Muscle layer of colon (tissue), 2 donors: Measurements from ENCODE around the gene SMYD1.

ENCODE experiments used
- H3K27ac ChIP-seq: one replicate; pipeline ENCODE4 v1.7.0; 2013; ENCODE audit warnings: low read depth, mild to moderate bottlenecking, low read length, moderate library complexity
- H3K27me3 ChIP-seq, 2 donors: one replicate each; pipeline ENCODE4 v1.7.0; 2013; ENCODE audit warnings: low read length in 2 of 2, mild to moderate bottlenecking in 2 of 2; ENCODE audit not compliant: insufficient read depth in 2 of 2, control insufficient read depth in 1 of 2
- H3K36me3 ChIP-seq: one replicate; pipeline ENCODE4 v1.7.0; 2013; ENCODE audit warnings: mild to moderate bottlenecking, low read length; ENCODE audit not compliant: insufficient read depth
- H3K4me1 ChIP-seq: one replicate; pipeline ENCODE4 v1.7.0; 2013; ENCODE audit warnings: mild to moderate bottlenecking, low read length; ENCODE audit not compliant: insufficient read depth
- H3K4me3 ChIP-seq, 2 donors: one replicate each; pipeline ENCODE4 v1.7.0; 2013; ENCODE audit warnings: low read length in 2 of 2, low read depth in 1 of 2, mild to moderate bottlenecking in 1 of 2, moderate library complexity in 1 of 2
- H3K9ac ChIP-seq: one replicate; pipeline ENCODE4 v1.7.0; 2013; ENCODE audit warnings: low read length
- H3K9me3 ChIP-seq: one replicate; pipeline ENCODE4 v1.7.0; 2013; ENCODE audit warnings: mild to moderate bottlenecking, low read length
- donor health status: abdominal sarcoma.
- donor health status: Adenocarcinoma of cecum.

The SMYD1 gene

DNA sequence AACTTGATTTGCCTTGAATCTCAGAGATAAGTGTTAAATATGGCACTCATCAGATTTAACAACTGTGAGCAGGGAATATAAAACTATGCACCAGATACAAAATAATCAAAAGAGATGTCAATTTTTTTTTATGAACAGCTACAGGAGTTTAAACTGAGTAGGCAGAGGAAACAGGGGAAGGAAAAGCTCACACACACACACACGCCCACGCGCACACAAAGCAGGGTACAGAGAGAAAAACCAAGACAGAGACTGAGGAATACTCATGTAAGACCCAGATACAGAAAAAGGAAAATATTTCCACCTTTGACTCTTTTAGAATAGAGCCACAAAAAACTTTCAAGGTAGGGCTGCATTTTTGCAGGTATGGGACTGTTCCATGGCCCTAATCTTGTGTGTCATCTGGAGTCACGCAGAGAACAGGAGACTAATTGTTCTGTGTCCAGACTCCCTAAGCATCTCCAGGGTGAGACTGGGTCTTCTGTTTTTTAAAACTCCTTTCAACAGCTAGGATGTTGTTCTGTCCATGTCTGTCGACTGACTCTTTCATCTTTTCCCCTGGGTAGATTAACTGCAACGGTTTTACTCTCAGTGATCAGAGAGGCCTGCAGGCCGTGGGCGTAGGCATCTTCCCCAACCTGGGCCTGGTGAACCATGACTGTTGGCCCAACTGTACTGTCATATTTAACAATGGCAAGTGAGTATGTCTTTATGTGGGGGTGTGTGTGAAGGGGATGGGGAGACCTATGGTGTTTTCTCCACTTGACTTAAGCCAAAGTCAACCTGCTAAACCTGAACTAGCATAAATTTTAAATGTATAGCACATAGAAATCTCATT is 23.0 kb downstream of the SMYD1 start:
- Histone ChIP-seq H3K36me3 (no peaks in the 10 kb centered on the region), H3K9me3 (no peaks in the 10 kb centered on the region), H3K9ac (no peak overlapping the region), H3K27ac (no peak overlapping the region), H3K4me3 (no peak overlapping the region), H3K4me1 (no peaks in the 10 kb centered on the region), H3K27me3 (no peaks in the 10 kb centered on the region)

GRCh38 chr2:88091943-88092342 is 24.3 kb downstream of the SMYD1 start:
- no peaks in the 10 kb centered on the region for H3K36me3 ChIP-seq
- no peak overlapping the region for H3K9ac ChIP-seq
- H3K27ac ChIP-seq, result no peak overlapping the region
- no peaks in the 10 kb centered on the region for H3K27me3 ChIP-seq
- H3K9me3 ChIP-seq, result no peaks in the 10 kb centered on the region
- H3K4me3 ChIP-seq, result no peak overlapping the region
- no peaks in the 10 kb centered on the region for H3K4me1 ChIP-seq

DNA sequence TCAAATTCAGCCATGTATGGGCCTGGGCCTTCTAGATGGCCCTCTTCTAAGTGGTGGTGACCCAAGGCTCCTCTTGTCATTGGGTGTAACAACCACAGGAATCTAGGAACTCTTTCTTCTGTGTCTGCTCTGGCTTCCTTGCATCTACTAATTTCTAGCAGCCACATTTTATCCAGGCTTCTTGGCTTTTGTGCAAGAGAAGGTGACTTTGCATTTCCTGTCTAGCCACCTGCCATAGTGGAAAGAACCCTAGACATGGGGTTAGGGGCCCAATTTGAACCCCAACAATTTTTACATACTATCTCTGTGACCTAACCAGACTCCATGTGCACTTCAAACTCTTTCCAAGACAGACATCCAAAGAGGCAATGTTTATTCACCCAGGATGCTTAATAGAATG is 25.1 kb downstream of the SMYD1 start:
- no peaks in the 10 kb centered on the region for H3K36me3 ChIP-seq
- no peak overlapping the region for H3K9ac ChIP-seq
- H3K4me3 ChIP-seq, result no peak overlapping the region
- no peaks in the 10 kb centered on the region for H3K9me3 ChIP-seq
- no peaks in the 10 kb centered on the region for H3K27me3 ChIP-seq
- no peak overlapping the region for H3K27ac ChIP-seq
- H3K4me1 ChIP-seq, result no peaks in the 10 kb centered on the region

- Histone ChIP-seq H3K4me1 (no peaks in the 10 kb centered on the region), H3K27ac (no peak overlapping the region), H3K4me3 (no peak overlapping the region), H3K27me3 (no peaks in the 10 kb centered on the region), H3K36me3 (no peaks in the 10 kb centered on the region), H3K9me3 (no peaks in the 10 kb centered on the region), H3K9ac (no peak overlapping the region)
These were observed 27.4 kb downstream of the SMYD1 start for GRCh38 chr2:88095022-88095421.

DNA sequence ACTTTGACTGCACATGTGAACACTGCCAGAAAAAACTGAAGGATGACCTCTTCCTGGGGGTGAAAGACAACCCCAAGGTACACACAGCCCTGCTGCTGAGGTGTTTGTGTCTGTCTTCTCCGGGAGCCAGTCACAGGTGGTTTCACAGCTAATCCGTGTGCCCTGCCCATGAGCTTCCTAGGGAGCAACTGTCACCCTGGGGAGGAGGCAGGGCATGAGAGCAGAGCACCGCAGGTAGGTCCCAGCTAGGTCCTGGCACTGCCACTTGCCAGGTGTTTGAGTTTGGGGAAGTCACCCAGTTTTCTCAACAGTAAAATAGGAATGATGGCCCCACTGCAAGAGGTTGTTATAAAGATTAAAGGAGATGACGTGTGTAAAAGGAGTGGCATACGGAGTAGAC is 29.1 kb downstream of the SMYD1 start:
- no peak overlapping the region for H3K9ac ChIP-seq
- no peak overlapping the region for H3K27ac ChIP-seq
- no peaks in the 10 kb centered on the region for H3K9me3 ChIP-seq
- no peaks in the 10 kb centered on the region for H3K4me1 ChIP-seq
- no peak overlapping the region for H3K4me3 ChIP-seq
- H3K27me3 ChIP-seq, result no peaks in the 10 kb centered on the region
- no peaks in the 10 kb centered on the region for H3K36me3 ChIP-seq

DNA sequence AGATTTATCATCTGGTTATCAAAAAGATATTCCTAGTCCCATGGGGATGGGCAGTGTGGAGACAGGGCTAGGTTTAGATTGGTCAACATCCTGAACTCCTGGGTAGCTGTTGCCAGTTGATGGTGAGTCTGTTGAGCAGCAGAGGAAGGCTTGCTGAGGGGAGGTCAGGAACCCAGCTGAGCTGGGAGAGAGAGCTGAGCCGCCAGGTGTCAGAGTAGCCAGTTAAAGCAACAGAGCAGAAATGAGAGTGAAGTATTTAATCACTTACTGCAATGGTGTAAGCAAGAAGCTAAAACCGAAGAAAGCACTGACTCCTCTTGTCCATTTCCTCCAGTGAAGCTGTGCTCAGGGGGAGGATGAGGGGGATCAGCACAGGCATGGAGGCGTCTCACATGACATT is 29.6 kb downstream of the SMYD1 start:
- no peak overlapping the region for H3K4me3 ChIP-seq
- H3K27me3 ChIP-seq, result no peaks in the 10 kb centered on the region
- H3K4me1 ChIP-seq, result no peaks in the 10 kb centered on the region
- no peaks in the 10 kb centered on the region for H3K36me3 ChIP-seq
- no peaks in the 10 kb centered on the region for H3K9me3 ChIP-seq
- H3K9ac ChIP-seq, result no peak overlapping the region
- H3K27ac ChIP-seq, result no peak overlapping the region

- Histone ChIP-seq H3K9ac (no peak overlapping the region), H3K4me3 (no peak overlapping the region), H3K27ac (no peak overlapping the region), H3K4me1 (no peaks in the 10 kb centered on the region), H3K27me3 (no peaks in the 10 kb centered on the region), H3K9me3 (no peaks in the 10 kb centered on the region), H3K36me3 (no peaks in the 10 kb centered on the region)
These were observed 30.4 kb downstream of the SMYD1 start for GRCh38 chr2:88097891-88098557.

GRCh38 chr2:88098558-88098900 is 30.9 kb downstream of the SMYD1 start:
- no peak overlapping the region for H3K4me3 ChIP-seq
- no peak overlapping the region for H3K27ac ChIP-seq
- no peaks in the 10 kb centered on the region for H3K27me3 ChIP-seq
- H3K9ac ChIP-seq, result no peak overlapping the region
- H3K36me3 ChIP-seq, result no peaks in the 10 kb centered on the region
- H3K4me1 ChIP-seq, result no peaks in the 10 kb centered on the region
- H3K9me3 ChIP-seq, result no peaks in the 10 kb centered on the region

DNA sequence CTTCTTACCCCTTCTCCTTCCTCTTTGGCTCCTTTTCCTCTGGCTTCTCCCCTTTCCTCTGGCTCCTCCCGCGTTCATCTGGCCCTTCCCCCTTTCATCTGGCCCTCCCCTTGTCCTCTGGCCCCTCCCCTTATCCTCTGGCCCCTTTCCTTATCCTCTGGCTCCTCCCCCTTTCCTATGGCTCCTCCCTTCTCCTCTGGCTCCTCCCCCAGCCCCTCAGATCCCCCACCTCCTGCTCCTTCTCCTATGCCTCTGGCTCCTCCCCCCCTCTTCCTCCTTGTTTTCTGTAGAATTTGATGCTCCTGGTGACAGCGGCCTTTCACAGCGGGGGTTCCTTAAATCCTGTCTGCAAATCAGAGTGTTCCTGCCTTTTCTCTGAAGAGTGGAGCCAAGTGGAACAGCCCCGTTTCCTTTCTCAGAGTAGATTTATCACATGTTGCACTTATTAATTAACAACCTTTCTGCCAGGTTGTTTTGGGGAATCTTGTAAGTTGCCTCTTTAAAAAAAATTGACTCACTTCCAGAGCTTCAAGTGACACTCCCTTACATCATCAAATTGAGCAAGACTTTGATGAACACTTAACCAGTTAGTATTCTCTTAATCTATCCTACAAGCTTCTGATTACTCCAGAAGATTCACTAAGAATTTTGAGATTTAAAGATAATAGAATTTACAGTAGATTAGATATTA is 32.3 kb downstream of the SMYD1 start:
- Histone ChIP-seq H3K4me3 (no peak overlapping the region), H3K9me3 (no peaks in the 10 kb centered on the region), H3K9ac (no peak overlapping the region), H3K4me1 (no peaks in the 10 kb centered on the region), H3K36me3 (no peaks in the 10 kb centered on the region), H3K27ac (no peak overlapping the region), H3K27me3 (no peaks in the 10 kb centered on the region)

DNA sequence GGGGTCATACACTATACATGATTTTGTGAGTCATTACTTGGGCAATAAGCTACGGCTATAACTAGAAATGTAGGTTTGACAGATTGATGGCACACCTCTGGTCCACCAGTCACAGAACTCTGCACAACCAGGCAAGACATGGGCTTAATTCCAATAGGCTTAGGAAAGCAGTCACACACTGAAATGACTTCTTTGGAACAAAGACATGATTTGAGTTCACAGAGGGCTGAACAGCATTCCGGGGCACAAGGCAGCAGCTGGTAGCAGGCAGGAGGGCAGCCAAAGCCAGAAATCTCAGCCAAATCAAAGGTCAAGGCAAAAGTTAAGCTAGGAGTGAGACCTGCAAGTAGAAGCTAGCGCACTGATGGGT is 32.8 kb downstream of the SMYD1 start:
- Histone ChIP-seq H3K4me3 (no peak overlapping the region), H3K27me3 (no peaks in the 10 kb centered on the region), H3K9ac (no peak overlapping the region), H3K9me3 (no peaks in the 10 kb centered on the region), H3K27ac (no peak overlapping the region), H3K36me3 (no peaks in the 10 kb centered on the region), H3K4me1 (no peaks in the 10 kb centered on the region)

DNA sequence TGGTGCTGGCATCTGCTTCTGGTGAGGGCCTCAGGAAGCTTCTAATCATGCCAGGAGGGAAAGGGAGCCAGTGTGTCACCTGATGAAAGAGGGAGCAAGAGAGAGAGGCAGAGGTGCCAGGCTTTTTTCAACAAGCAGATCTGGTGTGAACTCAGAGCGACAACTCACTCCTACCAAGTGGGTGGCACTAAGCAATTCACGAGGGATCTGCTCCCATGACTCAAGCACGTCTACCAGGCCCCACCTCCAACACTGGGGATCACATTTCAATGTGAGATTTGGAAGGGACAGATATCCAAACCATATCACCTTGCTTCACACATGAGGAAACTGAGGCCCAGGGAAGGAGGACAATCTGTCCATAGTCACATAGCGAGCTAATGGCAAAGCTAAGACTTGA is 41.2 kb downstream of the SMYD1 start:
- no peaks in the 10 kb centered on the region for H3K27me3 ChIP-seq
- H3K9ac ChIP-seq, result no peak overlapping the region
- no peaks in the 10 kb centered on the region for H3K4me1 ChIP-seq
- H3K4me3 ChIP-seq, result no peak overlapping the region
- no peak overlapping the region for H3K27ac ChIP-seq
- no peaks in the 10 kb centered on the region for H3K9me3 ChIP-seq
- peaks cover 11% of the 10 kb centered on the region for H3K36me3 ChIP-seq
